ENCODE results near the gene PCDH17.

- TF ChIP-seq POLR2AphosphoS5 (IDR thresholded peaks at IDR 0.05), result no peak
- no peak for TF ChIP-seq POLR2A (IDR thresholded peaks at IDR 0.05)
- no peak for TF ChIP-seq CTCF (IDR thresholded peaks at IDR 0.05)
These were observed 19.0 kb upstream of the PCDH17 start for GRCh38 chr13:57612568-57612967.
